KOPT-K1 (cell line): ENCODE results near the gene FBXO41.
A peak's percentile ranks its signal among the peaks of the same experiment; 100 is the strongest.

Experiments
- H3K27ac ChIP-seq: fragments of 200-600 bp; sonication (generic); 2 replicates; pipeline ENCODE4 v1.5.1; 2016; ENCODE audit warnings: antibody characterized with exemption, mild to moderate bottlenecking, low read depth, low read length; ENCODE audit not compliant: poor library complexity, severe bottlenecking
- H3K36me3 ChIP-seq: fragments of 200-600 bp; sonication (generic); 2 replicates; pipeline ENCODE4 v1.5.1; 2017; ENCODE audit warnings: antibody characterized with exemption, mild to moderate bottlenecking, low read length, moderate library complexity; ENCODE audit not compliant: insufficient read depth
- H3K9me3 ChIP-seq: fragments of 200-600 bp; sonication (generic); 2 replicates; pipeline ENCODE4 v1.5.1; 2017; ENCODE audit warnings: antibody characterized with exemption, low read length, mild to moderate bottlenecking; ENCODE audit not compliant: insufficient read depth, poor library complexity, severe bottlenecking

The FBXO41 gene

GRCh38 chr2:73292906-73293533, 8.7 kb upstream of the FBXO41 start:
- Histone ChIP-seq H3K27ac (no peak overlapping the region), H3K9me3 (peaks cover 4% of the 10 kb centered on the region), H3K36me3 (no peaks in the 10 kb centered on the region)

- Histone ChIP-seq H3K9me3 (peaks cover 4% of the 10 kb centered on the region), H3K36me3 (no peaks in the 10 kb centered on the region), H3K27ac (no peak overlapping the region)
These were observed 8.1 kb upstream of the FBXO41 start for GRCh38 chr2:73292316-73292905.

- Histone ChIP-seq H3K27ac (no peak overlapping the region), H3K36me3 (no peaks in the 10 kb centered on the region), H3K9me3 (peaks cover 4% of the 10 kb centered on the region)
These were observed 7.4 kb upstream of the FBXO41 start for GRCh38 chr2:73291461-73292315.

- Histone ChIP-seq H3K9me3 (peaks cover 4% of the 10 kb centered on the region), H3K36me3 (no peaks in the 10 kb centered on the region), H3K27ac (no peak overlapping the region)
These were observed 6.8 kb upstream of the FBXO41 start for GRCh38 chr2:73291093-73291460.

GRCh38 chr2:73290049-73290839, 6.0 kb upstream of the FBXO41 start:
- no peaks in the 10 kb centered on the region for H3K36me3 ChIP-seq
- H3K27ac ChIP-seq: no peak overlapping the region
- peaks cover 4% of the 10 kb centered on the region for H3K9me3 ChIP-seq

- peaks cover 4% of the 10 kb centered on the region for H3K9me3 ChIP-seq
- no peak overlapping the region for H3K27ac ChIP-seq
- H3K36me3 ChIP-seq: no peaks in the 10 kb centered on the region
These were observed 5.0 kb upstream of the FBXO41 start for GRCh38 chr2:73289304-73289703.

GRCh38 chr2:73286134-73286655, 1.9 kb upstream of the FBXO41 start:
- Histone ChIP-seq H3K36me3 (peaks cover 8% of the 10 kb centered on the region), H3K27ac (no peak overlapping the region), H3K9me3 (no peaks in the 10 kb centered on the region)

GRCh38 chr2:73285159-73285739, 971 bp upstream of the FBXO41 start:
- Histone ChIP-seq H3K36me3 (peaks cover 17% of the 10 kb centered on the region), H3K27ac (peak overlapping the region; percentile 79), H3K9me3 (no peaks in the 10 kb centered on the region)

GRCh38 chr2:73283545-73284295, 558 bp downstream of the FBXO41 start:
- Histone ChIP-seq H3K27ac (peak overlapping the region; percentile 79), H3K9me3 (no peaks in the 10 kb centered on the region), H3K36me3 (peaks cover 25% of the 10 kb centered on the region)

GRCh38 chr2:73282924-73283544, 1.2 kb downstream of the FBXO41 start:
- no peaks in the 10 kb centered on the region for H3K9me3 ChIP-seq
- peak overlapping the region; percentile 79 for H3K27ac ChIP-seq
- H3K36me3 ChIP-seq: peaks cover 31% of the 10 kb centered on the region

- no peak overlapping the region for H3K27ac ChIP-seq
- peaks cover 46% of the 10 kb centered on the region for H3K36me3 ChIP-seq
- H3K9me3 ChIP-seq: no peaks in the 10 kb centered on the region
These were observed 3.0 kb downstream of the FBXO41 start for GRCh38 chr2:73281244-73281643.

GRCh38 chr2:73279852-73280251, 4.4 kb downstream of the FBXO41 start:
- Histone ChIP-seq H3K9me3 (no peaks in the 10 kb centered on the region), H3K27ac (no peak overlapping the region), H3K36me3 (peaks cover 49% of the 10 kb centered on the region)

- Histone ChIP-seq H3K36me3 (peaks cover 33% of the 10 kb centered on the region), H3K27ac (no peak overlapping the region), H3K9me3 (no peaks in the 10 kb centered on the region)
These were observed 12.0 kb downstream of the FBXO41 start for GRCh38 chr2:73272270-73272669.
